K562 (cell line): Measurements from ENCODE around the gene NTRK3. TPM values are rescaled to one million over a fixed set of nuclear protein-coding genes. Genes with fewer than 3 reads are reported as not detected.

ENCODE experiments used
- ATAC-seq: fragments of 200-7000 bp; cut with Tn5 transposase; 3 replicates; pipeline ENCODE4 v1.9.1; 2020; ENCODE audit warnings: moderate library complexity
- BruUV-seq: library from RNA; stranded (reverse); fragments of 400-500 nt; replicated peaks from 2 replicates; lab custom pipeline; 2021; lab: Mats Ljungman, UMichigan
- CTCF ChIA-PET: fragments of 300-600 bp; formaldehyde crosslinking; extraction: SDS; loops from one replicate; lab custom pipeline; 2021; ENCODE audit warnings: low intra/inter-chr PET ratio; lab: Yijun Ruan, JAX
- POLR2A ChIA-PET: fragments of 300-600, 350-650 bp; sonication (Branson Sonifier 250); formaldehyde crosslinking; extraction: SDS; loops from one replicate; lab custom pipeline; 2021; ENCODE audit warnings: antibody characterized with exemption, inconsistent platforms; lab: Yijun Ruan, JAX
- DNase-seq, 4 experiments: peaks; one replicate each; pipeline versions ENCODE4 v3.0.0 to v3.0.0-alpha.2; 2011 to 2018; ENCODE audit warnings: low spot score in 3 of 4, mixed read lengths in 3 of 4; ENCODE audit errors: extremely low read depth in 1 of 4
- FAIRE-seq: peaks from 2 replicates; lab custom pipeline; 2011; peaks lifted over from hg19 to GRCh38; lab: Jason Lieb, UNC
- H2AFZ ChIP-seq: 2 replicates; pipeline ENCODE4 v1.6.0; 2011; ENCODE audit warnings: low read depth, low read length, control low read depth, inconsistent platforms
- H3K27ac ChIP-seq: fragments of 200-600 bp; 3 replicates; pipeline ENCODE4 v1.8.0; 2011; ENCODE audit warnings: low read depth, mild to moderate bottlenecking, control low read depth, inconsistent platforms, low read length, moderate library complexity, mixed read lengths; ENCODE audit errors: extremely low read depth
- H3K27me3 ChIP-seq, 2 experiments: fragments of 300-600 bp in 1 of 2; 2 replicates in 1 of 2; 3 replicates in 1 of 2; pipeline versions ENCODE4 v1.6.0 to v1.8.0; 2011; ENCODE audit warnings: inconsistent platforms in 2 of 2, low read length in 2 of 2, mild to moderate bottlenecking in 1 of 2, mixed read lengths in 1 of 2, moderate library complexity in 1 of 2; ENCODE audit not compliant: control insufficient read depth in 2 of 2, insufficient read depth in 2 of 2
- H3K36me3 ChIP-seq: fragments of 300-600 bp; 3 replicates; pipeline ENCODE4 v1.8.0; 2011; ENCODE audit warnings: mild to moderate bottlenecking, low read length, inconsistent platforms; ENCODE audit not compliant: control insufficient read depth, insufficient read depth
- H3K4me1 ChIP-seq, 2 experiments: fragments of 200-600 bp in 1 of 2; replicated peaks in 1 of 2; 2 replicates in 1 of 2; 3 replicates in 1 of 2; pipeline versions ENCODE4 v1.5.1 to v1.8.0; 2011; ENCODE audit warnings: inconsistent platforms in 2 of 2, low read length in 2 of 2, mild to moderate bottlenecking in 1 of 2, mixed read lengths in 1 of 2, moderate library complexity in 1 of 2; ENCODE audit not compliant: control insufficient read depth in 2 of 2, insufficient read depth in 2 of 2
- H3K4me2 ChIP-seq: 2 replicates; pipeline ENCODE4 v1.6.1; 2011; ENCODE audit warnings: low read length, control low read depth, inconsistent platforms, mixed read lengths; ENCODE audit not compliant: insufficient read depth
- H3K4me3 ChIP-seq: fragments of 200-600 bp; sonication (generic), shearing (Covaris generic); 2 replicates; pipeline ENCODE4 v1.5.1; 2016; ENCODE audit warnings: control low read depth, inconsistent platforms
- H3K79me2 ChIP-seq: fragments of 200-600 bp; 3 replicates; pipeline ENCODE4 v1.8.0; 2011; ENCODE audit warnings: low read length, inconsistent platforms; ENCODE audit not compliant: control insufficient read depth, insufficient read depth
- H3K9ac ChIP-seq, 2 experiments: 2 replicates each; pipeline versions ENCODE4 v1.6.0 to v1.6.1; 2011; ENCODE audit warnings: low read depth in 2 of 2, low read length in 2 of 2, control low read depth in 1 of 2, inconsistent platforms in 1 of 2, mild to moderate bottlenecking in 1 of 2, mixed read lengths in 1 of 2; ENCODE audit not compliant: insufficient read depth in 1 of 2
- H3K9me1 ChIP-seq: one replicate; pipeline ENCODE4 v1.6.0; 2011; ENCODE audit warnings: inconsistent platforms, mild to moderate bottlenecking, low read length, moderate library complexity; ENCODE audit not compliant: control insufficient read depth, insufficient read depth
- H3K9me3 ChIP-seq: replicated peaks from 2 replicates; pipeline ENCODE4 v1.5.1; 2011; ENCODE audit warnings: low read depth, low read length, inconsistent platforms; ENCODE audit not compliant: control insufficient read depth, insufficient read depth
- H4K20me1 ChIP-seq: replicated peaks from 2 replicates; pipeline ENCODE4 v1.6.1; 2011; ENCODE audit warnings: low read length, inconsistent platforms, mixed read lengths; ENCODE audit not compliant: control insufficient read depth, insufficient read depth
- ARID1B ChIP-seq: fragments of 450-650 bp; IDR thresholded peaks from 2 replicates; pipeline ENCODE4 v1.6.1; 2016; ENCODE audit warnings: antibody characterized with exemption, mild to moderate bottlenecking, inconsistent platforms
- CREB5 ChIP-seq: fragments of 250-450 bp; sonication (Bioruptor Pico); IDR thresholded peaks from 2 replicates; pipeline ENCODE4 v1.5.0; 2020; ENCODE audit warnings: mild to moderate bottlenecking
- ELF2 ChIP-seq: fragments of 250-450 bp; sonication (Bioruptor Pico); IDR thresholded peaks from 2 replicates; pipeline ENCODE4 v1.5.0; 2021; ENCODE audit warnings: mild to moderate bottlenecking
- NFATC3 ChIP-seq: fragments of 450-650 bp; IDR thresholded peaks from 2 replicates; pipeline ENCODE4 v1.6.1; 2017; ENCODE audit warnings: mild to moderate bottlenecking
- RBM15 ChIP-seq: fragments of 200-400 bp; formaldehyde crosslinking; IDR thresholded peaks from 2 replicates; pipeline ENCODE4 v1.6.1; 2018; ENCODE audit warnings: mild to moderate bottlenecking, low read length, moderate library complexity; ENCODE audit not compliant: insufficient read depth
- SETDB1 ChIP-seq: IDR thresholded peaks from one replicate; pipeline ENCODE4 v1.6.1; 2012; ENCODE audit warnings: low read length, control low read depth, inconsistent platforms
- SUPT5H ChIP-seq: fragments of 450-650 bp; IDR thresholded peaks from 2 replicates; pipeline ENCODE4 v1.6.1; 2016
- ZNF436 ChIP-seq: fragments of 250-450, 450-650 bp; sonication (Bioruptor Pico); formaldehyde crosslinking; IDR thresholded peaks from 2 replicates; pipeline ENCODE4 v1.7.0; 2020; ENCODE audit warnings: mild to moderate bottlenecking
- WGBS: fragments of 100-300 bp; shearing (Covaris generic); methylation state at CpG from one replicate; pipeline ENCODE4 v1.1.6; 2016; ENCODE audit warnings: low coverage, mixed read lengths; ENCODE audit not compliant: insufficient coverage; ENCODE audit errors: missing lambda C conversion rate; 5-methylcytosine and 5-hydroxymethylcytosine counted together
- in situ Hi-C: fragments of 300-500 bp; cut with MboI; formaldehyde crosslinking; loops from 4 replicates; pipeline ENCODE4 v1.15.0; 2018; ENCODE audit warnings: inconsistent platforms, mixed read lengths
- intact Hi-C: fragments of 100-400 bp; cut with micrococcal nuclease; formaldehyde crosslinking; loops from 2 replicates; pipeline ENCODE4 v1.14.2; 2022
- polyA plus RNA-seq, 8 experiments: library from polyadenylated mRNA; depleted of rRNA in 4 of 8; stranded (reverse) in 5 of 8; unstranded in 3 of 8; fragments of >200 nt; fragmentation: Nextera tagmentation in 2 of 8; fragmentation: Illumina TruSeq in 1 of 8; extraction: Ambion mirVana in 2 of 8; extraction: Trizol in 1 of 8; gene quantifications; 2 replicates each; pipeline versions ENCODE4 v1.2.1 to v1.2.3, GENCODE V29; 2011 to 2014; ENCODE audit warnings: inconsistent platforms in 1 of 8, missing spikeins in 1 of 8
- total RNA-seq, 7 experiments: library from RNA; depleted of rRNA in 6 of 7; stranded (reverse); fragments of >200 nt in 6 of 7; fragmentation: Illumina TruSeq in 2 of 7; extraction: Trizol in 2 of 7; gene quantifications; 2 replicates each; pipeline versions ENCODE4 v1.2.1 to v1.2.3, GENCODE V29; 2011 to 2021; ENCODE audit warnings: low replicate concordance in 1 of 7

NTRK3 gene
- total and polyA plus RNA-seq, 9 of the 15 experiments (the other 6 are each of a cell fraction or from before 2014, with no cell fraction given) = 0.11 to 0.13 TPM; not detected in 7

GRCh38 chr15:87945246-87945645 lies 311.3 kb downstream of the NTRK3 start:
- Histone ChIP-seq H3K9me1 (no peaks in the 10 kb centered on the region), H3K27me3 (peaks cover 0 to 23% of the 10 kb centered on the region in 2 experiments; a peak in 2 of 5 replicates), H3K4me2 (no peak overlapping the region), H3K27ac (no peak overlapping the region), H3K36me3 (no peaks in the 10 kb centered on the region), H3K9me3 (no peaks in the 10 kb centered on the region), H4K20me1 (no peaks in the 10 kb centered on the region), H3K4me1 (no peaks in the 10 kb centered on the region), H3K4me3 (no peak overlapping the region), H3K79me2 (no peaks in the 10 kb centered on the region), H3K9ac (no peak overlapping the region)
- 0% methylated on average over 3 of the region's 3 CpGs for WGBS
- ATAC-seq (no peak), DNase-seq (no peak), FAIRE-seq (no peak)
- ChIA-PET POLR2A (no interaction called here), CTCF (no interaction called here)
- intact Hi-C loops (no loop called here), in situ Hi-C loops (no loop called here)
- BruUV-seq = no TSS peak
- TF ChIP-seq ZNF436 (CRISPR knock-in tag) = no peak
- no peak for TF ChIP-seq NFATC3
- no peak for TF ChIP-seq ARID1B
- no peak for TF ChIP-seq SUPT5H
- TF ChIP-seq ELF2 (CRISPR knock-in tag) = no peak
- TF ChIP-seq SETDB1 = no peak
- no peak for TF ChIP-seq RBM15
- no peak for TF ChIP-seq CREB5 (CRISPR knock-in tag)
- TF ChIP-seq, all 486 proteins: peak for 0
- H2AFZ ChIP-seq = no peak overlapping the region
